ENCODE results near the gene JAK1.

The JAK1 gene

DNA sequence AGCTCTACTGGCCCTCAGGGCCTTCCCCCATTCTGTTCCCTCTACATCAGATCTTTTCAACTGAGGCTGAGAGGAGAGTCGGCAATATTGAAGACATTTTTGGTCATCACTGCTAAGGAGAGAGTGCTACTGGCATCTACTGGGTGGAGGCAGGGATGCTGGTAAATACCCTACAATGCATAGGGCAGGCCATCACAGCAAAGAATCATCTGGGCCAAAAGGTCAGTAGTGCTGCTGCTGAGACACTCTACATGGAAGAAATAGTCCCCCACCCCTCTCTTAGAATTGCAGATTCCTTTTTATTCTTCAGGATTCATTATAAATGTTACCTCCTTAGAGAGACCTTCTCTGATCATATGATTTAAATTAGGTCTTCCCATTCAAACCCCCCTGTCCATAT is 94.3 kb downstream of the JAK1 start:
- H3K27me3 ChIP-seq (replicated peaks; ENCODE audit: insufficient read depth, low read length): no peaks in the 10 kb centered on the region
- DNase-seq: no peak
- H3K4me1 ChIP-seq (ENCODE audit: low read length): no peaks in the 10 kb centered on the region
- H4K20me1 ChIP-seq (ENCODE audit: insufficient read depth, low read length): no peaks in the 10 kb centered on the region
- H3K36me3 ChIP-seq (replicated peaks; ENCODE audit: insufficient read depth, low read length): peaks cover 3% of the 10 kb centered on the region; the same call in 1 of the 2 replicates
- H3K27ac ChIP-seq (ENCODE audit: low read length): no peak overlapping the region
- no peaks in the 10 kb centered on the region for H3K9me2 ChIP-seq (replicated peaks; ENCODE audit: insufficient read depth, low read length)
- H2AFZ ChIP-seq (ENCODE audit: low read length): no peak overlapping the region
- no peak overlapping the region for H3K9ac ChIP-seq (ENCODE audit: low read length)
- no peaks in the 10 kb centered on the region for H3K9me3 ChIP-seq (replicated peaks; ENCODE audit: insufficient read depth, low read length)
- H3F3A ChIP-seq (ENCODE audit: insufficient read depth, low read length): no peaks in the 10 kb centered on the region
- TF ChIP-seq EZH2 (optimal IDR thresholded peaks at IDR 0.05; ENCODE audit: low read depth, low read length) (no peak), EZH2phosphoT487 (IDR thresholded peaks at IDR 0.05; ENCODE audit: low read length) (no peak)
- TF ChIP-seq, protein P1, sequence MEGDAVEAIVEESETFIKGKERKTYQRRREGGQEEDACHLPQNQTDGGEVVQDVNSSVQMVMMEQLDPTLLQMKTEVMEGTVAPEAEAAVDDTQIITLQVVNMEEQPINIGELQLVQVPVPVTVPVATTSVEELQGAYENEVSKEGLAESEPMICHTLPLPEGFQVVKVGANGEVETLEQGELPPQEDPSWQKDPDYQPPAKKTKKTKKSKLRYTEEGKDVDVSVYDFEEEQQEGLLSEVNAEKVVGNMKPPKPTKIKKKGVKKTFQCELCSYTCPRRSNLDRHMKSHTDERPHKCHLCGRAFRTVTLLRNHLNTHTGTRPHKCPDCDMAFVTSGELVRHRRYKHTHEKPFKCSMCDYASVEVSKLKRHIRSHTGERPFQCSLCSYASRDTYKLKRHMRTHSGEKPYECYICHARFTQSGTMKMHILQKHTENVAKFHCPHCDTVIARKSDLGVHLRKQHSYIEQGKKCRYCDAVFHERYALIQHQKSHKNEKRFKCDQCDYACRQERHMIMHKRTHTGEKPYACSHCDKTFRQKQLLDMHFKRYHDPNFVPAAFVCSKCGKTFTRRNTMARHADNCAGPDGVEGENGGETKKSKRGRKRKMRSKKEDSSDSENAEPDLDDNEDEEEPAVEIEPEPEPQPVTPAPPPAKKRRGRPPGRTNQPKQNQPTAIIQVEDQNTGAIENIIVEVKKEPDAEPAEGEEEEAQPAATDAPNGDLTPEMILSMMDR (IDR thresholded peaks at IDR 0.05; ENCODE audit: low read length): no peak
- H3K79me2 ChIP-seq (ENCODE audit: low read length): peaks cover 7% of the 10 kb centered on the region; the same call in 1 of the 2 replicates
- no peak overlapping the region for H3K4me2 ChIP-seq (ENCODE audit: low read depth, low read length)
- no peak overlapping the region for H3K4me3 ChIP-seq (ENCODE audit: low read length)

DNA sequence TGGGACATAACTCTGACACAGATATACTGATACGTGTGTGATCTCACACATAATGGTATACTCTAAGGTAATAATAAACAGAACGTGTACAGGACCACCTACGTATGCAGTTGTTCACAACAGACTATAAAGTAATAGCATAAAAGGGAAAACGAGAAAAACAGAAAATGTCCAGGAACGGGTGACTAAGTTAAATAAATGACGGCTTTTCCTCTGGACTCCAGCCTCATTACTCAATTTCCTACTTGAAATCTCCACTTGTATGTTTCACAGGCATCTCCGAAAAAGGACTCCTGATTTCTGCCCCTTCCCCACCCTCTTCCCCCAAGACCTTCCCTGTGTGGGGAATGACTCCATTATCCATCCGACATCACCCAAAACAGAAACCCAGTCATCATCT is 95.1 kb downstream of the JAK1 start:
- no peak for DNase-seq
- peaks cover 3% of the 10 kb centered on the region; the same call in 1 of the 2 replicates for H3K36me3 ChIP-seq (replicated peaks; ENCODE audit: insufficient read depth, low read length)

DNA sequence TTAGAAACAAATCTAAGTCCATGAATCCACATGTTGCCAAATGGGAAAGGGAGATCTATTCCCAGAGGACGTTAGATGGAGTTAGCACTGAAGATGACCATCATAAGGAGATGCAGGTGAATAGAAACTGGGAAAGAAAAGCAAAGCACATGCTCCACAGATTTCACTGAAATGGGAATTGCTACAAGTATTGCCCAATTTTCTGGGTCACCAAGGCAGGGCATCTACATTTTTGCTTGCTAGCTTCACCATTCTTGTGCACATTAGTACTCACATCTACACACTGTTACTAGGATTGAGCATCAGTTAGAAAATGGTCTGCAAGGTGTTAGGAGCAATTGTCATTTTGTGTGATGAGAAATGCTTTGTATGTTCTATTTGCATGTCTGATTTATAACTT is 99.1 kb downstream of the JAK1 start:
- no peak overlapping the region for H2AFZ ChIP-seq (ENCODE audit: low read length)
- H3K27ac ChIP-seq (ENCODE audit: low read length): no peak overlapping the region
- H3K4me2 ChIP-seq (ENCODE audit: low read depth, low read length): no peak overlapping the region
- no peak overlapping the region for H3K9ac ChIP-seq (ENCODE audit: low read length)
- no peaks in the 10 kb centered on the region for H3K9me3 ChIP-seq (replicated peaks; ENCODE audit: insufficient read depth, low read length)
- DNase-seq: no peak
- peaks cover 29% of the 10 kb centered on the region for H3K4me1 ChIP-seq (ENCODE audit: low read length)
- peaks cover 22% of the 10 kb centered on the region for H3F3A ChIP-seq (ENCODE audit: insufficient read depth, low read length)
- H3K4me3 ChIP-seq (ENCODE audit: low read length): no peak overlapping the region
- no peaks in the 10 kb centered on the region for H3K9me2 ChIP-seq (replicated peaks; ENCODE audit: insufficient read depth, low read length)
- peaks cover 13% of the 10 kb centered on the region for H3K79me2 ChIP-seq (ENCODE audit: low read length)
- no peaks in the 10 kb centered on the region for H4K20me1 ChIP-seq (ENCODE audit: insufficient read depth, low read length)
- H3K36me3 ChIP-seq (replicated peaks; ENCODE audit: insufficient read depth, low read length): peaks cover 1% of the 10 kb centered on the region; the same call in 1 of the 2 replicates
- H3K27me3 ChIP-seq (replicated peaks; ENCODE audit: insufficient read depth, low read length): no peaks in the 10 kb centered on the region
- no peak for TF ChIP-seq EZH2phosphoT487 (IDR thresholded peaks at IDR 0.05; ENCODE audit: low read length)

More for the DNA sequence above, 95.1 kb downstream of the JAK1 start:
- Histone ChIP-seq H3K4me1 (ENCODE audit: low read length) (no peaks in the 10 kb centered on the region), H3K27me3 (replicated peaks; ENCODE audit: insufficient read depth, low read length) (no peaks in the 10 kb centered on the region), H3K4me2 (ENCODE audit: low read depth, low read length) (no peak overlapping the region), H3K4me3 (ENCODE audit: low read length) (no peak overlapping the region), H2AFZ (ENCODE audit: low read length) (no peak overlapping the region), H3K9me2 (replicated peaks; ENCODE audit: insufficient read depth, low read length) (no peaks in the 10 kb centered on the region), H3F3A (ENCODE audit: insufficient read depth, low read length) (no peaks in the 10 kb centered on the region), H3K27ac (ENCODE audit: low read length) (no peak overlapping the region), H3K9ac (ENCODE audit: low read length) (no peak overlapping the region), H4K20me1 (ENCODE audit: insufficient read depth, low read length) (no peaks in the 10 kb centered on the region), H3K9me3 (replicated peaks; ENCODE audit: insufficient read depth, low read length) (no peaks in the 10 kb centered on the region), H3K79me2 (ENCODE audit: low read length) (peaks cover 8% of the 10 kb centered on the region; the same call in 1 of the 2 replicates)
- no peak for TF ChIP-seq EZH2 (optimal IDR thresholded peaks at IDR 0.05; ENCODE audit: low read depth, low read length)
- TF ChIP-seq EZH2phosphoT487 (IDR thresholded peaks at IDR 0.05; ENCODE audit: low read length): no peak
- TF ChIP-seq, protein P1 (IDR thresholded peaks at IDR 0.05; ENCODE audit: low read length): no peak

DNA sequence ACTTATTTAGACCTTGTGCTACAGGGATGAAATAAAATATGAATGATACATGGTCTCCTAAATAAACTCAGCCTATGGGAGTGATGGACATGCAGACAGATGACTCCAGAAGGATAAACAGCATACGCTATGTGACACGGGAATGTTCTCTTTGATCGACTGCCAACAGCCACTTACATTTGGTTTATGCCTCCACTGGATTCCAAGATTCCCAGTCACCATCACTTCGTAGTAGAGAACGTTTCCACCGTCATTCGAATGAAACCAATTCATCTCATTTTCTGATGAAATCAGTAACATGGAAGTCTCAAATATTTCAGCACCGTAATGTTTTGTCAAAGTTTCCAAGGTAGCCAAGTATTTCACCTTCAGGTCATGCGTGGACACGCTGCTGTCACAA is 99.7 kb downstream of the JAK1 start:
- Histone ChIP-seq H4K20me1 (ENCODE audit: insufficient read depth, low read length) (no peaks in the 10 kb centered on the region), H2AFZ (ENCODE audit: low read length) (no peak overlapping the region), H3K9me3 (replicated peaks; ENCODE audit: insufficient read depth, low read length) (no peaks in the 10 kb centered on the region), H3F3A (ENCODE audit: insufficient read depth, low read length) (peaks cover 22% of the 10 kb centered on the region), H3K27me3 (replicated peaks; ENCODE audit: insufficient read depth, low read length) (no peaks in the 10 kb centered on the region), H3K79me2 (ENCODE audit: low read length) (peaks cover 19% of the 10 kb centered on the region), H3K36me3 (replicated peaks; ENCODE audit: insufficient read depth, low read length) (no peaks in the 10 kb centered on the region), H3K4me3 (ENCODE audit: low read length) (no peak overlapping the region), H3K4me1 (ENCODE audit: low read length) (peaks cover 35% of the 10 kb centered on the region), H3K9me2 (replicated peaks; ENCODE audit: insufficient read depth, low read length) (no peaks in the 10 kb centered on the region), H3K4me2 (ENCODE audit: low read depth, low read length) (no peak overlapping the region), H3K27ac (ENCODE audit: low read length) (no peak overlapping the region), H3K9ac (ENCODE audit: low read length) (no peak overlapping the region)
- no peak for DNase-seq
- no peak for TF ChIP-seq EZH2 (optimal IDR thresholded peaks at IDR 0.05; ENCODE audit: low read depth, low read length)
- no peak for TF ChIP-seq EZH2phosphoT487 (IDR thresholded peaks at IDR 0.05; ENCODE audit: low read length)
- TF ChIP-seq, protein P1 (IDR thresholded peaks at IDR 0.05; ENCODE audit: low read length): no peak

Measured in MM.1S (cell line).